GM12874 (cell line): ENCODE results near the gene BDH1.

Experiments
- CTCF ChIP-seq: IDR thresholded peaks from 2 replicates; pipeline ENCODE4 v1.5.1; 2011; ENCODE audit warnings: low read depth, mild to moderate bottlenecking, control low read depth, low read length, moderate library complexity; ENCODE audit not compliant: insufficient read depth

BDH1 gene

GRCh38 chr3:197460639-197461038 is 95.1 kb downstream of the BDH1 start:
- TF ChIP-seq CTCF, result no peak

- no peak for TF ChIP-seq CTCF
These were observed 95.8 kb downstream of the BDH1 start for GRCh38 chr3:197460002-197460401.
